HepG2 (cell line): Measurements from ENCODE around the gene SPACA4. TPM values are rescaled to one million over a fixed set of nuclear protein-coding genes. Genes with fewer than 3 reads are reported as not detected.
A peak's percentile ranks its signal among the peaks of the same experiment; 100 is the strongest.

Source experiments
- NBN ChIP-seq: fragments of 450-650 bp; conservative IDR thresholded peaks from 2 replicates; pipeline ENCODE4 v1.6.1; 2017
- NPAS2 ChIP-seq: sonication (generic); formaldehyde crosslinking; IDR thresholded peaks from 2 replicates; pipeline ENCODE4 v1.8.0; 2022; ENCODE audit warnings: mild to moderate bottlenecking, missing genetic modification reagents, borderline replicate concordance
- POLR2G ChIP-seq: fragments of 200-400 bp; formaldehyde crosslinking; IDR thresholded peaks from 2 replicates; pipeline ENCODE4 v1.6.1; 2018; ENCODE audit warnings: mild to moderate bottlenecking, low read depth, low read length, moderate library complexity
- ZNF737 ChIP-seq: sonication (generic); formaldehyde crosslinking; IDR thresholded peaks from 2 replicates; pipeline ENCODE4 v1.5.0; 2020; ENCODE audit warnings: missing genetic modification reagents, mild to moderate bottlenecking, borderline replicate concordance
- polyA plus RNA-seq, 8 experiments: library from polyadenylated mRNA; depleted of rRNA in 3 of 8; stranded (reverse) in 7 of 8; unstranded in 1 of 8; fragments of >200 nt; fragmentation: Illumina TruSeq in 4 of 8; extraction: Trizol in 4 of 8; gene quantifications; 2 replicates each; pipeline versions ENCODE4 v1.2.1 to v1.2.3, GENCODE V29; 2011 to 2016; ENCODE audit warnings: low read depth in 4 of 8, missing spikeins in 1 of 8, mixed read lengths in 1 of 8; ENCODE audit not compliant: insufficient read depth in 1 of 8
- total RNA-seq, 5 experiments: library from RNA; depleted of rRNA; stranded (reverse); fragments of >200 nt; fragmentation: Illumina TruSeq; extraction: Trizol; gene quantifications; 2 replicates each; pipeline ENCODE4 v1.2.3, GENCODE V29; 2016; ENCODE audit warnings: low read depth in 1 of 5
- TF ChIP-seq, protein P1 (sequence below): sonication (generic); formaldehyde crosslinking; IDR thresholded peaks from 2 replicates; pipeline ENCODE4 v1.5.0; 2020; ENCODE audit warnings: mild to moderate bottlenecking, missing genetic modification reagents, borderline replicate concordance
- TF ChIP-seq, protein P2 (sequence below): IDR thresholded peaks from 2 replicates; pipeline ENCODE4 v1.6.1; 2016; ENCODE audit warnings: low read depth, missing genetic modification reagents, missing compliant biosample characterization
- TF ChIP-seq, protein P3 (sequence below): sonication (generic); formaldehyde crosslinking; IDR thresholded peaks from 2 replicates; pipeline ENCODE4 v1.5.0; 2020; ENCODE audit warnings: mild to moderate bottlenecking, missing genetic modification reagents

The SPACA4 gene
- total and polyA plus RNA-seq, 2 of the 13 experiments (the other 11 are each of a cell fraction or from before 2014, with no cell fraction given), result not detected

DNA sequence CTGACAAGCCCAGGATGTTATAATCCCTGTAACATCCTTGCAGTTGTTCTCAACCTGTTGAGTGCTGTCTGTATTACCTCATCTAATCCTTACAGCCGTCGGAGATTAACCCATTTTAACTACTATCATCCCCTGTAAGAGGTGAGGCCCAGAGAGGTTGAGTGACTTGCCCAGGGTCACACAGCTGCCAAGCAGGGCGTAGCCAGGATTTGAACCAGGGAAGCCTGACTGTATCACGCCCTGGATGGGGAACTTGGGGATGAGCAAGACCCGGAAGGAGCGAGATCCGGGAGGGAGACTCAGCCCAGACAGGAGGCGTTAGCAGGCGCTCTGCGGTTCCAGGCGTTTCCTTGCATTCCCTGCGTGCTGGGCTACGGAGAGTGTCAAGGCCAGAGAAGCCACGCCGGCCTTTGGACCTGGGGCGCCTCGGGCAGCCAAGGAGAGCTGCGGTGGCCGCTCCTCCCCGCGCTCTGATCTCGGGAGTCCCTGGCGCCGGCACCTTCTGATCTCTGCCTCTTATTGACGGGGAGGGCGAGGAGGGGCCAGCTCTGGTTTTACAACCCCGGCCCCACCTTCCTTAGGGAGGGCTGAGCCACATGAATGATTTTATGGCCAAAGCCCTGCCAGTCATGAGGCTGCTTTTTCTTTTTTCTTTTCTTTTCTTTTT lies 48.4 kb upstream of the SPACA4 start (continued):
- TF ChIP-seq, protein P1, sequence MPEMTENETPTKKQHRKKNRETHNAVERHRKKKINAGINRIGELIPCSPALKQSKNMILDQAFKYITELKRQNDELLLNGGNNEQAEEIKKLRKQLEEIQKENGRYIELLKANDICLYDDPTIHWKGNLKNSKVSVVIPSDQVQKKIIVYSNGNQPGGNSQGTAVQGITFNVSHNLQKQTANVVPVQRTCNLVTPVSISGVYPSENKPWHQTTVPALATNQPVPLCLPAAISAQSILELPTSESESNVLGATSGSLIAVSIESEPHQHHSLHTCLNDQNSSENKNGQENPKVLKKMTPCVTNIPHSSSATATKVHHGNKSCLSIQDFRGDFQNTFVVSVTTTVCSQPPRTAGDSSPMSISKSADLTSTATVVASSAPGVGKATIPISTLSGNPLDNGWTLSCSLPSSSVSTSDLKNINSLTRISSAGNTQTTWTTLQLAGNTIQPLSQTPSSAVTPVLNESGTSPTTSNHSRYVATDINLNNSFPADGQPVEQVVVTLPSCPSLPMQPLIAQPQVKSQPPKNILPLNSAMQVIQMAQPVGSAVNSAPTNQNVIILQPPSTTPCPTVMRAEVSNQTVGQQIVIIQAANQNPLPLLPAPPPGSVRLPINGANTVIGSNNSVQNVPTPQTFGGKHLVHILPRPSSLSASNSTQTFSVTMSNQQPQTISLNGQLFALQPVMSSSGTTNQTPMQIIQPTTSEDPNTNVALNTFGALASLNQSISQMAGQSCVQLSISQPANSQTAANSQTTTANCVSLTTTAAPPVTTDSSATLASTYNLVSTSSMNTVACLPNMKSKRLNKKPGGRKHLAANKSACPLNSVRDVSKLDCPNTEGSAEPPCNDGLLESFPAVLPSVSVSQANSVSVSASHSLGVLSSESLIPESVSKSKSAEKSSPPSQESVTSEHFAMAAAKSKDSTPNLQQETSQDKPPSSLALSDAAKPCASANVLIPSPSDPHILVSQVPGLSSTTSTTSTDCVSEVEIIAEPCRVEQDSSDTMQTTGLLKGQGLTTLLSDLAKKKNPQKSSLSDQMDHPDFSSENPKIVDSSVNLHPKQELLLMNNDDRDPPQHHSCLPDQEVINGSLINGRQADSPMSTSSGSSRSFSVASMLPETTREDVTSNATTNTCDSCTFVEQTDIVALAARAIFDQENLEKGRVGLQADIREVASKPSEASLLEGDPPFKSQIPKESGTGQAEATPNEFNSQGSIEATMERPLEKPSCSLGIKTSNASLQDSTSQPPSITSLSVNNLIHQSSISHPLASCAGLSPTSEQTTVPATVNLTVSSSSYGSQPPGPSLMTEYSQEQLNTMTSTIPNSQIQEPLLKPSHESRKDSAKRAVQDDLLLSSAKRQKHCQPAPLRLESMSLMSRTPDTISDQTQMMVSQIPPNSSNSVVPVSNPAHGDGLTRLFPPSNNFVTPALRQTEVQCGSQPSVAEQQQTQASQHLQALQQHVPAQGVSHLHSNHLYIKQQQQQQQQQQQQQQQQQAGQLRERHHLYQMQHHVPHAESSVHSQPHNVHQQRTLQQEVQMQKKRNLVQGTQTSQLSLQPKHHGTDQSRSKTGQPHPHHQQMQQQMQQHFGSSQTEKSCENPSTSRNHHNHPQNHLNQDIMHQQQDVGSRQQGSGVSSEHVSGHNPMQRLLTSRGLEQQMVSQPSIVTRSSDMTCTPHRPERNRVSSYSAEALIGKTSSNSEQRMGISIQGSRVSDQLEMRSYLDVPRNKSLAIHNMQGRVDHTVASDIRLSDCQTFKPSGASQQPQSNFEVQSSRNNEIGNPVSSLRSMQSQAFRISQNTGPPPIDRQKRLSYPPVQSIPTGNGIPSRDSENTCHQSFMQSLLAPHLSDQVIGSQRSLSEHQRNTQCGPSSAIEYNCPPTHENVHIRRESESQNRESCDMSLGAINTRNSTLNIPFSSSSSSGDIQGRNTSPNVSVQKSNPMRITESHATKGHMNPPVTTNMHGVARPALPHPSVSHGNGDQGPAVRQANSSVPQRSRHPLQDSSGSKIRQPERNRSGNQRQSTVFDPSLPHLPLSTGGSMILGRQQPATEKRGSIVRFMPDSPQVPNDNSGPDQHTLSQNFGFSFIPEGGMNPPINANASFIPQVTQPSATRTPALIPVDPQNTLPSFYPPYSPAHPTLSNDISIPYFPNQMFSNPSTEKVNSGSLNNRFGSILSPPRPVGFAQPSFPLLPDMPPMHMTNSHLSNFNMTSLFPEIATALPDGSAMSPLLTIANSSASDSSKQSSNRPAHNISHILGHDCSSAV (CRISPR knock-in tag), result no peak
- TF ChIP-seq ZNF737 (CRISPR knock-in tag) (no peak), NBN (no peak), NPAS2 (CRISPR knock-in tag) (no peak), POLR2G (no peak)
- TF ChIP-seq, protein P2, sequence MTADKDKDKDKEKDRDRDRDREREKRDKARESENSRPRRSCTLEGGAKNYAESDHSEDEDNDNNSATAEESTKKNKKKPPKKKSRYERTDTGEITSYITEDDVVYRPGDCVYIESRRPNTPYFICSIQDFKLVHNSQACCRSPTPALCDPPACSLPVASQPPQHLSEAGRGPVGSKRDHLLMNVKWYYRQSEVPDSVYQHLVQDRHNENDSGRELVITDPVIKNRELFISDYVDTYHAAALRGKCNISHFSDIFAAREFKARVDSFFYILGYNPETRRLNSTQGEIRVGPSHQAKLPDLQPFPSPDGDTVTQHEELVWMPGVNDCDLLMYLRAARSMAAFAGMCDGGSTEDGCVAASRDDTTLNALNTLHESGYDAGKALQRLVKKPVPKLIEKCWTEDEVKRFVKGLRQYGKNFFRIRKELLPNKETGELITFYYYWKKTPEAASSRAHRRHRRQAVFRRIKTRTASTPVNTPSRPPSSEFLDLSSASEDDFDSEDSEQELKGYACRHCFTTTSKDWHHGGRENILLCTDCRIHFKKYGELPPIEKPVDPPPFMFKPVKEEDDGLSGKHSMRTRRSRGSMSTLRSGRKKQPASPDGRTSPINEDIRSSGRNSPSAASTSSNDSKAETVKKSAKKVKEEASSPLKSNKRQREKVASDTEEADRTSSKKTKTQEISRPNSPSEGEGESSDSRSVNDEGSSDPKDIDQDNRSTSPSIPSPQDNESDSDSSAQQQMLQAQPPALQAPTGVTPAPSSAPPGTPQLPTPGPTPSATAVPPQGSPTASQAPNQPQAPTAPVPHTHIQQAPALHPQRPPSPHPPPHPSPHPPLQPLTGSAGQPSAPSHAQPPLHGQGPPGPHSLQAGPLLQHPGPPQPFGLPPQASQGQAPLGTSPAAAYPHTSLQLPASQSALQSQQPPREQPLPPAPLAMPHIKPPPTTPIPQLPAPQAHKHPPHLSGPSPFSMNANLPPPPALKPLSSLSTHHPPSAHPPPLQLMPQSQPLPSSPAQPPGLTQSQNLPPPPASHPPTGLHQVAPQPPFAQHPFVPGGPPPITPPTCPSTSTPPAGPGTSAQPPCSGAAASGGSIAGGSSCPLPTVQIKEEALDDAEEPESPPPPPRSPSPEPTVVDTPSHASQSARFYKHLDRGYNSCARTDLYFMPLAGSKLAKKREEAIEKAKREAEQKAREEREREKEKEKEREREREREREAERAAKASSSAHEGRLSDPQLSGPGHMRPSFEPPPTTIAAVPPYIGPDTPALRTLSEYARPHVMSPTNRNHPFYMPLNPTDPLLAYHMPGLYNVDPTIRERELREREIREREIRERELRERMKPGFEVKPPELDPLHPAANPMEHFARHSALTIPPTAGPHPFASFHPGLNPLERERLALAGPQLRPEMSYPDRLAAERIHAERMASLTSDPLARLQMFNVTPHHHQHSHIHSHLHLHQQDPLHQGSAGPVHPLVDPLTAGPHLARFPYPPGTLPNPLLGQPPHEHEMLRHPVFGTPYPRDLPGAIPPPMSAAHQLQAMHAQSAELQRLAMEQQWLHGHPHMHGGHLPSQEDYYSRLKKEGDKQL (CRISPR knock-in tag), result 0 out of 2 replicates have a peak, but pooled peaks have one; percentile 65
- TF ChIP-seq, protein P3, sequence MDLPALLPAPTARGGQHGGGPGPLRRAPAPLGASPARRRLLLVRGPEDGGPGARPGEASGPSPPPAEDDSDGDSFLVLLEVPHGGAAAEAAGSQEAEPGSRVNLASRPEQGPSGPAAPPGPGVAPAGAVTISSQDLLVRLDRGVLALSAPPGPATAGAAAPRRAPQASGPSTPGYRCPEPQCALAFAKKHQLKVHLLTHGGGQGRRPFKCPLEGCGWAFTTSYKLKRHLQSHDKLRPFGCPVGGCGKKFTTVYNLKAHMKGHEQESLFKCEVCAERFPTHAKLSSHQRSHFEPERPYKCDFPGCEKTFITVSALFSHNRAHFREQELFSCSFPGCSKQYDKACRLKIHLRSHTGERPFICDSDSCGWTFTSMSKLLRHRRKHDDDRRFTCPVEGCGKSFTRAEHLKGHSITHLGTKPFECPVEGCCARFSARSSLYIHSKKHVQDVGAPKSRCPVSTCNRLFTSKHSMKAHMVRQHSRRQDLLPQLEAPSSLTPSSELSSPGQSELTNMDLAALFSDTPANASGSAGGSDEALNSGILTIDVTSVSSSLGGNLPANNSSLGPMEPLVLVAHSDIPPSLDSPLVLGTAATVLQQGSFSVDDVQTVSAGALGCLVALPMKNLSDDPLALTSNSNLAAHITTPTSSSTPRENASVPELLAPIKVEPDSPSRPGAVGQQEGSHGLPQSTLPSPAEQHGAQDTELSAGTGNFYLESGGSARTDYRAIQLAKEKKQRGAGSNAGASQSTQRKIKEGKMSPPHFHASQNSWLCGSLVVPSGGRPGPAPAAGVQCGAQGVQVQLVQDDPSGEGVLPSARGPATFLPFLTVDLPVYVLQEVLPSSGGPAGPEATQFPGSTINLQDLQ (CRISPR knock-in tag), result no peak; the same call in 1 of the 2 replicates
